IMR-90 (cell line): ENCODE data around the gene ZNF627. TPM values are rescaled to one million over a fixed set of nuclear protein-coding genes. Genes with fewer than 3 reads are reported as not detected.

ENCODE experiments used
- ATAC-seq: fragments of 200-7000 bp; cut with Tn5 transposase; 2 replicates; pipeline ENCODE4 v1.9.1; 2020; ENCODE audit warnings: low read depth, mild to moderate bottlenecking, moderate library complexity
- BruUV-seq: library from RNA; stranded (reverse); fragments of 400-500 nt; replicated peaks from 2 replicates; lab custom pipeline; 2021; lab: Mats Ljungman, UMichigan
- CTCF ChIA-PET: fragments of 300-600 bp; formaldehyde crosslinking; extraction: SDS; loops from one replicate; lab custom pipeline; 2021; ENCODE audit warnings: antibody characterized with exemption; lab: Yijun Ruan, JAX
- POLR2A ChIA-PET: fragments of 300-600 bp; sonication (Branson Sonifier 250); formaldehyde crosslinking; loops from one replicate; lab custom pipeline; 2022; ENCODE audit warnings: antibody characterized with exemption; ENCODE audit not compliant: unreplicated experiment; lab: Charles Lee
- DNase-seq: peaks from one replicate; pipeline ENCODE4 v3.0.0; 2013
- H2AFZ ChIP-seq: replicated peaks from 2 replicates; pipeline ENCODE3; 2013; ENCODE audit warnings: low read length, mild to moderate bottlenecking; ENCODE audit not compliant: poor library complexity
- H2AK5ac ChIP-seq: 2 replicates; pipeline ENCODE4 v1.6.1; 2013; ENCODE audit warnings: low read depth, low read length, inconsistent platforms
- H2AK9ac ChIP-seq: replicated peaks from 2 replicates; pipeline ENCODE3; 2013; ENCODE audit warnings: mild to moderate bottlenecking, low read depth, low read length, moderate library complexity; ENCODE audit not compliant: poor library complexity
- H2BK120ac ChIP-seq: 2 replicates; pipeline ENCODE4 v1.6.1; 2013; ENCODE audit warnings: low read depth, low read length, inconsistent platforms
- H2BK15ac ChIP-seq: 3 replicates; pipeline ENCODE4 v1.6.1; 2013; ENCODE audit warnings: low read depth, low read length, inconsistent platforms
- H2BK20ac ChIP-seq: 2 replicates; pipeline ENCODE4 v1.6.1; 2013; ENCODE audit warnings: low read depth, mild to moderate bottlenecking, inconsistent platforms, low read length, moderate library complexity
- H2BK5ac ChIP-seq: 2 replicates; pipeline ENCODE4 v1.6.1; 2013; ENCODE audit warnings: mild to moderate bottlenecking, low read depth, low read length, inconsistent platforms; ENCODE audit not compliant: poor library complexity, severe bottlenecking
- H3K14ac ChIP-seq: replicated peaks from 2 replicates; pipeline ENCODE4 v1.6.1; 2013; ENCODE audit warnings: low read depth, low read length, inconsistent platforms
- H3K18ac ChIP-seq: 2 replicates; pipeline ENCODE4 v1.6.1; 2013; ENCODE audit warnings: low read depth, low read length, control low read depth
- H3K23ac ChIP-seq: 2 replicates; pipeline ENCODE4 v1.6.1; 2013; ENCODE audit warnings: low read depth, low read length, inconsistent platforms
- H3K27ac ChIP-seq: 2 replicates; pipeline ENCODE4 v1.5.1; 2013; ENCODE audit warnings: mild to moderate bottlenecking, control low read depth, low read length; ENCODE audit not compliant: insufficient read depth
- H3K27me3 ChIP-seq: 2 replicates; pipeline ENCODE4 v1.6.1; 2013; ENCODE audit warnings: low read length; ENCODE audit not compliant: control insufficient read depth, insufficient read depth
- H3K36me3 ChIP-seq: 2 replicates; pipeline ENCODE4 v1.6.1; 2013; ENCODE audit warnings: low read length, mixed read lengths; ENCODE audit not compliant: control insufficient read depth, insufficient read depth
- H3K4ac ChIP-seq: 2 replicates; pipeline ENCODE4 v1.6.1; 2013; ENCODE audit warnings: low read depth, low read length, inconsistent platforms
- H3K4me1 ChIP-seq: 2 replicates; pipeline ENCODE4 v1.6.1; 2013; ENCODE audit warnings: low read length, mixed read lengths; ENCODE audit not compliant: control insufficient read depth, insufficient read depth
- H3K4me2 ChIP-seq: 2 replicates; pipeline ENCODE4 v1.6.1; 2013; ENCODE audit warnings: low read depth, mild to moderate bottlenecking, control low read depth, low read length, moderate library complexity
- H3K4me3 ChIP-seq: 2 replicates; pipeline ENCODE4 v1.5.1; 2013; ENCODE audit warnings: low read depth, mild to moderate bottlenecking, control low read depth, low read length, moderate library complexity; ENCODE audit not compliant: insufficient read depth
- H3K56ac ChIP-seq: 2 replicates; pipeline ENCODE4 v1.6.1; 2013; ENCODE audit warnings: low read length, inconsistent platforms; ENCODE audit not compliant: insufficient read depth; ENCODE audit errors: extremely low read depth
- H3K79me1 ChIP-seq, 2 experiments: 2 replicates each; pipeline ENCODE4 v1.6.1; 2013; ENCODE audit warnings: low read length in 2 of 2, inconsistent platforms in 1 of 2, low read depth in 1 of 2
- H3K9ac ChIP-seq: 2 replicates; pipeline ENCODE4 v1.6.1; 2013; ENCODE audit warnings: low read depth, low read length, control low read depth
- H3K9me1 ChIP-seq: 2 replicates; pipeline ENCODE4 v1.6.1; 2013; ENCODE audit warnings: low read length, inconsistent platforms; ENCODE audit not compliant: insufficient read depth
- H3K9me3 ChIP-seq: 2 replicates; pipeline ENCODE4 v1.6.1; 2013; ENCODE audit warnings: low read length; ENCODE audit not compliant: control insufficient read depth, insufficient read depth
- H4K20me1 ChIP-seq: 2 replicates; pipeline ENCODE4 v1.6.1; 2013; ENCODE audit warnings: low read length, inconsistent platforms; ENCODE audit not compliant: insufficient read depth
- H4K5ac ChIP-seq: 2 replicates; pipeline ENCODE4 v1.6.1; 2013; ENCODE audit warnings: mild to moderate bottlenecking, low read depth, low read length, control low read depth
- H4K8ac ChIP-seq, 2 experiments: 2 replicates each; pipeline ENCODE4 v1.6.1; 2013; ENCODE audit warnings: low read depth in 2 of 2, low read length in 2 of 2, control low read depth in 1 of 2, inconsistent platforms in 1 of 2
- H4K91ac ChIP-seq: 2 replicates; pipeline ENCODE4 v1.6.1; 2013; ENCODE audit warnings: low read depth, low read length, inconsistent platforms; ENCODE audit not compliant: insufficient read depth
- CHD1 ChIP-seq: IDR thresholded peaks from 2 replicates; pipeline ENCODE4 v1.6.1; 2012; ENCODE audit warnings: low read depth, low read length, improper control_type of control experiment
- MAFK ChIP-seq: IDR thresholded peaks from 2 replicates; pipeline ENCODE4 v1.6.1; 2012; ENCODE audit warnings: low read depth, low read length, improper control_type of control experiment
- MXI1 ChIP-seq: IDR thresholded peaks from 2 replicates; pipeline ENCODE4 v1.6.1; 2012; ENCODE audit warnings: low read depth, mild to moderate bottlenecking, low read length, moderate library complexity, borderline replicate concordance
- RAD21 ChIP-seq: IDR thresholded peaks from 2 replicates; pipeline ENCODE4 v1.6.1; 2012; ENCODE audit warnings: low read length, improper control_type of control experiment
- RCOR1 ChIP-seq: IDR thresholded peaks from 2 replicates; pipeline ENCODE4 v1.6.1; 2012; ENCODE audit warnings: mild to moderate bottlenecking, low read length, improper control_type of control experiment; ENCODE audit not compliant: insufficient replicate concordance
- RFX5 ChIP-seq: IDR thresholded peaks from 2 replicates; pipeline ENCODE4 v1.8.0; 2012; ENCODE audit warnings: low read depth, mild to moderate bottlenecking, low read length, moderate library complexity
- SMC3 ChIP-seq: fragments of 150-350 bp; IDR thresholded peaks from 2 replicates; pipeline ENCODE4 v1.6.1; 2016; ENCODE audit warnings: low read depth, mild to moderate bottlenecking, antibody characterized with exemption, low read length, moderate library complexity
- WGBS, 2 experiments: methylation state at CpG; one replicate each; pipeline versions ENCODE4 v1.1.5 to v1.1.7; 2013; ENCODE audit warnings: missing lambda C conversion rate in 2 of 2; ENCODE audit not compliant: insufficient read length in 1 of 2; ENCODE audit errors: extremely low coverage in 2 of 2; 5-methylcytosine and 5-hydroxymethylcytosine counted together
- dilution Hi-C: fragments of 300-500 bp; cut with HindIII; formaldehyde crosslinking; loops from one replicate; pipeline ENCODE4 v1.14.3; 2018; ENCODE audit warnings: low sequenced_read_pairs; ENCODE audit not compliant: unreplicated experiment
- in situ Hi-C: fragments of 300-500 bp; cut with MboI; formaldehyde crosslinking; loops from 3 replicates; pipeline ENCODE4 v1.14.3; 2019; ENCODE audit warnings: low sequenced_read_pairs, inconsistent platforms, mixed read lengths
- intact Hi-C: fragments of 100-400 bp; cut with micrococcal nuclease; formaldehyde crosslinking; loops from 2 replicates; pipeline ENCODE4 v1.10.0; 2022
- polyA plus RNA-seq, 3 experiments: library from polyadenylated mRNA; depleted of rRNA; stranded (reverse); fragments of >200 nt; gene quantifications; 2 replicates each; pipeline ENCODE4 v1.2.3, GENCODE V29; 2012; ENCODE audit warnings: low replicate concordance in 1 of 3
- total RNA-seq: library from RNA; depleted of rRNA; stranded (reverse); fragments of >200 nt; gene quantifications from 2 replicates; pipeline ENCODE4 v1.2.3, GENCODE V29; 2012

The ZNF627 gene
- total and polyA plus RNA-seq, 2 of the 4 experiments (the other 2 are of a cell fraction): 6.3 to 34.4 TPM

DNA sequence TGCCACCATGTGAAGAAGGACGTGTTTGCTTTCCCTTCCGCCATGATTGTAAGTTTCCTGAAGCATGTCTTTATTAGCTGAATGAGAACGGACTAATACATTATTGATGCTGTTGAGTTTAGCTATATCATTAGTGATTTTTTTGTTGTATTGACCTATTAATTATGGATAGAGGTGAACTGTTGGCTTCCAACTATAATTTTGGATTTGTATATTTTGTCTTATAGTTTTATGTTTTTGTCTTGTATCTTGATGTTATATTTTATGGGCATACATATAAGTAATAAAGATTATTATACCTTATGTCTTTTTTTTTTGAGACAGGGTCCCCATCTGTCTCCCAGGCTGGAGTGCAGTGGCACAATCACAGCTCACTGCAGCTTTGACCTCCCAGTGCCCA is 45.6 kb downstream of the ZNF627 start:
- no peak for ATAC-seq
- Histone ChIP-seq H2BK120ac (no peak overlapping the region), H4K5ac (no peak overlapping the region), H3K27me3 (no peaks in the 10 kb centered on the region), H3K18ac (no peak overlapping the region), H4K91ac (no peak overlapping the region), H3K56ac (no peak overlapping the region), H3K23ac (no peak overlapping the region), H3K9me1 (no peaks in the 10 kb centered on the region), H3K4ac (no peak overlapping the region), H3K4me1 (no peaks in the 10 kb centered on the region), H3K9me3 (no peaks in the 10 kb centered on the region), H4K20me1 (no peaks in the 10 kb centered on the region), H2AK9ac (no peak overlapping the region), H2BK20ac (no peak overlapping the region), H2AFZ (no peak overlapping the region), H2BK5ac (no peak overlapping the region), H3K9ac (no peak overlapping the region), H2AK5ac (no peak overlapping the region), H3K4me2 (no peak overlapping the region), H3K4me3 (no peak overlapping the region), H4K8ac (no peak overlapping the region), H2BK15ac (no peak overlapping the region), H3K79me1 (peaks cover 8 to 12% of the 10 kb centered on the region in 2 experiments; a peak in 3 of 4 replicates), H3K36me3 (no peaks in the 10 kb centered on the region), H3K27ac (no peak overlapping the region), H3K14ac (no peak overlapping the region)
- POLR2A ChIA-PET: no interaction called here
- no CpG with 5 or more reads among the region's 3 CpGs for WGBS, 2 experiments
- dilution Hi-C loops (no loop called here), in situ Hi-C loops (no loop called here), intact Hi-C loops (no loop called here)
- TF ChIP-seq RCOR1 (no peak), MXI1 (no peak), SMC3 (no peak), CHD1 (no peak), RAD21 (no peak), RFX5 (no peak), MAFK (no peak)
- no TSS peak for BruUV-seq
- CTCF ChIA-PET: no interaction called here
- no peak for DNase-seq
